ENCODE measurements around the gene ADGRD2.

The ADGRD2 gene

GRCh38 chr9:124488641-124489210, 38.5 kb downstream of the ADGRD2 start:
- no peaks in the 10 kb centered on the region for H3K4me1 Mint-ChIP-seq (ENCODE audit: low read depth)
- H3K4me3 Mint-ChIP-seq: no peak overlapping the region
- H3K36me3 Mint-ChIP-seq (ENCODE audit: low read depth): no peaks in the 10 kb centered on the region
- H3K9me3 Mint-ChIP-seq: no peaks in the 10 kb centered on the region
- no peak overlapping the region for H3K27ac Mint-ChIP-seq
- H3K27me3 Mint-ChIP-seq: no peaks in the 10 kb centered on the region

GRCh38 chr9:124489222-124489621, 39.0 kb downstream of the ADGRD2 start:
- H3K36me3 Mint-ChIP-seq (ENCODE audit: low read depth): no peaks in the 10 kb centered on the region
- no peaks in the 10 kb centered on the region for H3K27me3 Mint-ChIP-seq
- no peaks in the 10 kb centered on the region for H3K4me1 Mint-ChIP-seq (ENCODE audit: low read depth)

GRCh38 chr9:124490004-124490403, 39.8 kb downstream of the ADGRD2 start:
- no peak overlapping the region for H3K27ac Mint-ChIP-seq
- H3K4me3 Mint-ChIP-seq: no peak overlapping the region
- H3K27me3 Mint-ChIP-seq: no peaks in the 10 kb centered on the region
- no peaks in the 10 kb centered on the region for H3K9me3 Mint-ChIP-seq
- H3K36me3 Mint-ChIP-seq (ENCODE audit: low read depth): no peaks in the 10 kb centered on the region
- H3K4me1 Mint-ChIP-seq (ENCODE audit: low read depth): peaks cover under 1% of the 10 kb centered on the region

More at GRCh38 chr9:124489222-124489621, 39.0 kb downstream of the ADGRD2 start:
- no peak overlapping the region for H3K4me3 Mint-ChIP-seq
- H3K9me3 Mint-ChIP-seq: no peaks in the 10 kb centered on the region
- no peak overlapping the region for H3K27ac Mint-ChIP-seq

- Mint-ChIP-seq H3K36me3 (ENCODE audit: low read depth) (no peaks in the 10 kb centered on the region), H3K9me3 (no peaks in the 10 kb centered on the region), H3K27ac (no peak overlapping the region), H3K27me3 (no peaks in the 10 kb centered on the region), H3K4me1 (ENCODE audit: low read depth) (peaks cover 13% of the 10 kb centered on the region), H3K4me3 (no peak overlapping the region)
Observed at GRCh38 chr9:124491049-124491975, 41.1 kb downstream of the ADGRD2 start.

GRCh38 chr9:124492818-124493217, 42.6 kb downstream of the ADGRD2 start:
- no peak overlapping the region for H3K4me3 Mint-ChIP-seq
- H3K9me3 Mint-ChIP-seq: no peaks in the 10 kb centered on the region
- H3K36me3 Mint-ChIP-seq (ENCODE audit: low read depth): no peaks in the 10 kb centered on the region
- H3K27me3 Mint-ChIP-seq: no peaks in the 10 kb centered on the region
- H3K4me1 Mint-ChIP-seq (ENCODE audit: low read depth): peaks cover 14% of the 10 kb centered on the region
- no peak overlapping the region for H3K27ac Mint-ChIP-seq

GRCh38 chr9:124493218-124493617, 43.0 kb downstream of the ADGRD2 start:
- Mint-ChIP-seq H3K9me3 (no peaks in the 10 kb centered on the region), H3K4me1 (ENCODE audit: low read depth) (peaks cover 14% of the 10 kb centered on the region), H3K4me3 (no peak overlapping the region), H3K27ac (no peak overlapping the region), H3K27me3 (no peaks in the 10 kb centered on the region), H3K36me3 (ENCODE audit: low read depth) (no peaks in the 10 kb centered on the region)

- Mint-ChIP-seq H3K27me3 (no peaks in the 10 kb centered on the region), H3K4me1 (ENCODE audit: low read depth) (peaks cover 14% of the 10 kb centered on the region), H3K36me3 (ENCODE audit: low read depth) (no peaks in the 10 kb centered on the region), H3K9me3 (no peaks in the 10 kb centered on the region), H3K4me3 (no peak overlapping the region), H3K27ac (no peak overlapping the region)
Observed at GRCh38 chr9:124493794-124494479, 43.7 kb downstream of the ADGRD2 start.

- Mint-ChIP-seq H3K4me1 (ENCODE audit: low read depth) (peaks cover 20% of the 10 kb centered on the region), H3K9me3 (no peaks in the 10 kb centered on the region), H3K27me3 (no peaks in the 10 kb centered on the region), H3K27ac (peak overlapping the region; percentile 16), H3K36me3 (ENCODE audit: low read depth) (no peaks in the 10 kb centered on the region), H3K4me3 (no peak overlapping the region)
Observed at GRCh38 chr9:124495126-124496074, 45.1 kb downstream of the ADGRD2 start.

- no peaks in the 10 kb centered on the region for H3K27me3 Mint-ChIP-seq
- peaks cover 20% of the 10 kb centered on the region for H3K4me1 Mint-ChIP-seq (ENCODE audit: low read depth)
- H3K9me3 Mint-ChIP-seq: no peaks in the 10 kb centered on the region
- no peak overlapping the region for H3K4me3 Mint-ChIP-seq
- no peaks in the 10 kb centered on the region for H3K36me3 Mint-ChIP-seq (ENCODE audit: low read depth)
- H3K27ac Mint-ChIP-seq: peak overlapping the region; percentile 16
Observed at GRCh38 chr9:124496075-124496449, 45.8 kb downstream of the ADGRD2 start.

- H3K27me3 Mint-ChIP-seq: no peaks in the 10 kb centered on the region
- no peak overlapping the region for H3K27ac Mint-ChIP-seq
- no peaks in the 10 kb centered on the region for H3K36me3 Mint-ChIP-seq (ENCODE audit: low read depth)
- H3K4me1 Mint-ChIP-seq (ENCODE audit: low read depth): peaks cover 20% of the 10 kb centered on the region
- no peak overlapping the region for H3K4me3 Mint-ChIP-seq
- H3K9me3 Mint-ChIP-seq: no peaks in the 10 kb centered on the region
Observed at GRCh38 chr9:124496463-124496862, 46.2 kb downstream of the ADGRD2 start.

- H3K27ac Mint-ChIP-seq: no peak overlapping the region
- no peak overlapping the region for H3K4me3 Mint-ChIP-seq
- H3K9me3 Mint-ChIP-seq: no peaks in the 10 kb centered on the region
- peaks cover 20% of the 10 kb centered on the region for H3K4me1 Mint-ChIP-seq (ENCODE audit: low read depth)
- H3K27me3 Mint-ChIP-seq: peaks cover 8% of the 10 kb centered on the region
- no peaks in the 10 kb centered on the region for H3K36me3 Mint-ChIP-seq (ENCODE audit: low read depth)
Observed at GRCh38 chr9:124497441-124497840, 47.2 kb downstream of the ADGRD2 start.

GRCh38 chr9:124498040-124498439, 47.8 kb downstream of the ADGRD2 start:
- Mint-ChIP-seq H3K36me3 (ENCODE audit: low read depth) (no peaks in the 10 kb centered on the region), H3K4me3 (no peak overlapping the region), H3K27ac (no peak overlapping the region), H3K4me1 (ENCODE audit: low read depth) (peaks cover 20% of the 10 kb centered on the region), H3K27me3 (peaks cover 8% of the 10 kb centered on the region), H3K9me3 (no peaks in the 10 kb centered on the region)

GRCh38 chr9:124498499-124499146, 48.4 kb downstream of the ADGRD2 start:
- Mint-ChIP-seq H3K9me3 (no peaks in the 10 kb centered on the region), H3K4me3 (no peak overlapping the region), H3K4me1 (ENCODE audit: low read depth) (peaks cover 21% of the 10 kb centered on the region), H3K27ac (no peak overlapping the region), H3K27me3 (peaks cover 9% of the 10 kb centered on the region), H3K36me3 (ENCODE audit: low read depth) (no peaks in the 10 kb centered on the region)

GRCh38 chr9:124499216-124499615, 49.0 kb downstream of the ADGRD2 start:
- Mint-ChIP-seq H3K9me3 (no peaks in the 10 kb centered on the region), H3K27ac (no peak overlapping the region), H3K4me3 (no peak overlapping the region), H3K27me3 (peaks cover 15% of the 10 kb centered on the region), H3K4me1 (ENCODE audit: low read depth) (peaks cover 27% of the 10 kb centered on the region), H3K36me3 (ENCODE audit: low read depth) (no peaks in the 10 kb centered on the region)

All from stimulated activated naive CD8-positive, alpha-beta T cell treated with anti-CD3 and anti-CD28 coated beads, Interleukin-15, Interleukin-2, amounts not matched to agents 100 ng/mL and 50 ng/mL, for 24 hours (primary cell).